Measurements from ENCODE around the gene UBASH3A. TPM values are rescaled to one million over a fixed set of nuclear protein-coding genes. Genes with fewer than 3 reads are reported as not detected.

UBASH3A gene
- total RNA-seq, 1 donor from 2014 or later = not detected

DNA sequence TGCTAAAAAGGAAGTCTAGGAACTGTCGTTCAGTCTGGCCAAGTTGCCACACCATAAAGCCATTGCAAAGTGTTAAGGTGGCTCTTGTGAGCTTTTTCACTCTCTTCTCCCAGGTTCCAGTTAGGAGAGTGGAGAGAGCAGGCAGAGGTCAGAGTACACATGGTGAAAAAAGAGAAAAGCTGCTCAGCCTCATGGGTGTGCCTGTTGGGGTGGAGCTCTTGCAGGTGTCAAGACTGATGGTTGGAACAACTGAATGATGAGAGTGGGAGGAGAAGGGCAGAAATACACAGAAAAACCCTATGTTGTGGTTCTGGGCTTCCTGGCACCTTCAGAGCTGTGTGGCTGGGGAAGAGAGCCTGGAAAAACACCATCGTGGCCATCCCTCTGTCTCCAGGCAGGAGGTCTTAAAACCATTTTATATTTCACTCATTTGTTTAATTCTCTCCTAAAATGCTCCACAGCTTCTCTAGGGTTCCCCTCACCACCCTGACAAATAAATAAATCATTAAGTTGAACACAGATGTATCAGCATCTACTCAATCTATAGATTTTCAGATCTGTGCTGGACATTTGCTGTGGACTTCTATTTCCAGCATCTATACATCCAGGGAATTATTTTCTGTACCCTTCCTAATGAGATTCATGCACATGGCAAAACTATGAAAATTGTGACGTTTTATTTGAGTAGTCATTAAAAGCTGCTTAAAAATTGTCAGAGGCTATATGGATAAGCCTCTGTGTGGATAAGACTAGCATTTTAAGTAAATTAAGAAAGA, 17.5 kb downstream of the UBASH3A start:
- DNase-seq (ENCODE audit: missing footprints) (no peak), ATAC-seq (no peak)
- intact Hi-C loops (cut with DNase I) = no loop called here

DNA sequence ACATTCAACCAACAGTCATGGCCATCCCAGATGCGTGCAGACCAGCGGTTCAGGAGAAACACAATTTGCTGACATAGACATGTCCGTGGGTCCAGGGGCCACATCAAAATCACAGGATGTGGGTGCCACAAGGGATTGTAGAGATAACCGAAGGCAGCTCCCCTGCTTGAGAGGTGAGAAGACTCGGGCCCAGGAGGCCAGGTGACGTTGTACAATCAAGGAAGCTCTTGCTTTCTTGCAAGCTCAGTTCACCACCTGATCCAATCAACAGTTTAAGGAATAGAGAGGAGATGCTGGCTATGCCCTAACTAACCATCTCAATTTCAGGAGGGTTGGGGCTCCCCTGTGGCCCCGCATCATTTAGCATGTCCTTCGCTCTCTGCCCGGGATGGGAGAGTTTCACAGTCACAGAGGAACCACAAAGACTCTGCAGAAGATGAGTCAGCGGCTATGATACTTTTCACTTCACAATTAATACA, 19.5 kb downstream of the UBASH3A start:
- intact Hi-C loops (cut with DNase I) = no loop called here
- no peak for DNase-seq (ENCODE audit: missing footprints)
- ATAC-seq = no peak

DNA sequence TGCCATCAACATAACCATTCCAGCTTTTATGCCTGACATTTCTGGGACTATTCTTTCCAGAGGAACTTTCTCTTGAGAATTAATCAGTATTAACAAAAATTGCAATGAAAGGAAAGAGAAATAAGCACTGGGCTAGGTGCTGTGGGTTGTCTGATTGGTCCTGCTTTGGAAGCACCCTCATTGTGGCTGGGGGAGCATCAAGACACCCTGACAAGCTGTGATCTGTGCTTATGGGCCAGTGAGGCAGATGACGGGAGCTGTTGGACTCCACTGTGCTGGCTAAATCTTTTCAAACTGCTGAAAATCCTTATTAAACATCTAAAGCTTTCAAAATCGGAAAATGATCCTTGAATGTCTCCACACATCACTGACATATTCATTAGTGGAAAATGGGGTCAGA, 20.0 kb downstream of the UBASH3A start:
- no peak for DNase-seq (ENCODE audit: missing footprints)
- no peak for ATAC-seq
- intact Hi-C loops (cut with DNase I) = no loop called here

DNA sequence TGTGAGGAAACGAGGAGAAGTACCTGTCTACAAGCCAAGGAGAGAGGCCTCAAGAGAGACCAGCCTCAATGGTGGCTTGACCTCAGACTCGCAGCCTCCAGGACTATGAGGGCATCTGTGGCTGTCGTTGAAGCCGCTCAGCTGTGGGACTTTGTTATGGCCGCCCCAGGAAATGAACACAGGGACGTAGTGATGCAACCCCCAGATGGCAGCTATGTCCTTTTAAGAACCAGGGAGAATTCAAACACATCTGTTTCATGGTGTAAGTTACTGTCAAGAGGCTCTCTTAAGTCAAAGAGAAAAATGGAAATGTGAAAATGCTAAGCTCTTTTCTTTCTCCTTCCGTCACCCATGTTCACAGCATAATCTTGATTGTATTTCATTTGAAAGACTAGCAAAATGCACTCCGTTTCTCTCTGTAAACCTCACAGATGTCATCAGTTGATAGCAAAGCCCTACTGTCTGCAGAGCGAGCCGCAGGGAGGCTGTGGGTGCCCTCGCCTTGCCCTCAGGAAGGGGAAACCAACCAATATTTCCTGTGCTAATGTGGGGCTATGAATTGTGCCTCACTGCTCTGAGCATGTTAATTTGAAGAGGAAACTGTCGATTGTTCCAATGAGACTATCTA, 21.3 kb downstream of the UBASH3A start:
- no peak for ATAC-seq
- DNase-seq (ENCODE audit: missing footprints) = no peak
- intact Hi-C loops (cut with DNase I) = no loop called here

DNA sequence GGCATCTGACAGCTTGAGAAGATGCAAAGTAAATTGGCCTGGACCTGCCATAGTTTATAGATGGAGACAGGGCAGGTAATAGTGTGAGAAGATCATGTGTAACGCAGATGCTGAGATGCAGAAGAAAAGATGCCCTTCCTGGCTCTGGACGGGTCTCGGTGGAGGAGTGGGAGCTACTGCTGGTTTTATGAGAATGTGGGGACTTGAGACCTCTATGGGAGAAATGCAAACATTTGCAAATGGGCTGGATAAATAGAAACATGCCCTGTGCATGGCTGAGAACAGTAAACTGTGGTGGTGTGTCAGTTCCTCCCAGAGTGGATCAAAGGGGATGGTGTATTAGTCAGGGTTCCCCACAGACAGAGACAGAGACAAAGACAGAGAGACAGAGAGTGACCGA, 21.9 kb downstream of the UBASH3A start:
- intact Hi-C loops (cut with DNase I) = no loop called here
- no peak for DNase-seq (ENCODE audit: missing footprints)
- ATAC-seq = no peak

DNA sequence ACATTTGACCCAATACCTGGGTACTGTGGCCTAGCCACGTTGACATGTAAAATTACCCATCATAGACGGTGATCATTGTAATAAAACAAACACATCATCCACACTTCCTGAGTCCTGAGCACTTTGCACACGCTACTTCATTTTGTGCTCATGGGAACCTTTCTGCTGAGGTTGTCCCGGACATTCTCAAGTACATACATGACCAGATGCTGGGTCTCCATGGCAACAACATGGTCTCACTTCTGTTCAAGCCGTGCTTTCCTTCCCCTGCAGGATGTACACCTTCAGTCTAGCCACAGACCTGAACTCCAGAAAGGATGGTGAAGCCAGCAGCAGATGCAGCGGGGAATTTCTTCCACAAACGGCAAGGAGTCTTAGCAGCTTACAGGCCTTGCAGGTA, 22.7 kb downstream of the UBASH3A start:
- no peak for ATAC-seq
- DNase-seq (ENCODE audit: missing footprints) = no peak
- intact Hi-C loops (cut with DNase I) = no loop called here

DNA sequence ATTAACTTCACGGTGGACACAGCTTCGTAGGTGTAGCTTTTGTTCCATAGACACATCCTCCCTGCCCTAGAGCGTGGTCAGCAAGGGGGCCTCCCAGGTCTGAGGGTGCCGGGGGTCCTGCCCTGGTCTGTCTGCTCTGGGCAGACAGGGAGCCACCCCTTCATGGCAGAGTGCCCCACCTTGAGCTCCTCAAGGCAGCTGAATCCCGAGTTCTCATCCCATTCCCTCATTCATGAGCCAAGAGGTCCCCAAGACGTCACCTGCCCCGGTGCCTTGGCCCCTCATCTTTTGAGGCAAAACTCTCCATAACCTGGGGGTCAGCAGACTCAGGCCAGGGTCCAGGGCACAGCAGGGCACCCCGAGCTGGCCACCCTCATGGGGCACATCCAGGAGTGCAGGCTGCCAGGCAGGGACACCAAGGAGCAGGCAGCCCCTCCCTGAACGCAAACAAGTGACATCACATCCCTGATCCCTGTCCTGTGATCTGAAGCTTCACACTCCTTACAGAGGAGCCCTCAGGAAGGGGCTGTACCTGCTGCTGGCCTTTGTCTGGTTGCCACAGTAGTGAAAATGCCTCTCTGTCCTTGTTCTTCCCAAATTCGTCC, 23.3 kb downstream of the UBASH3A start:
- DNase-seq (ENCODE audit: missing footprints) (no peak), ATAC-seq (no peak)
- intact Hi-C loops (cut with DNase I) = no loop called here

DNA sequence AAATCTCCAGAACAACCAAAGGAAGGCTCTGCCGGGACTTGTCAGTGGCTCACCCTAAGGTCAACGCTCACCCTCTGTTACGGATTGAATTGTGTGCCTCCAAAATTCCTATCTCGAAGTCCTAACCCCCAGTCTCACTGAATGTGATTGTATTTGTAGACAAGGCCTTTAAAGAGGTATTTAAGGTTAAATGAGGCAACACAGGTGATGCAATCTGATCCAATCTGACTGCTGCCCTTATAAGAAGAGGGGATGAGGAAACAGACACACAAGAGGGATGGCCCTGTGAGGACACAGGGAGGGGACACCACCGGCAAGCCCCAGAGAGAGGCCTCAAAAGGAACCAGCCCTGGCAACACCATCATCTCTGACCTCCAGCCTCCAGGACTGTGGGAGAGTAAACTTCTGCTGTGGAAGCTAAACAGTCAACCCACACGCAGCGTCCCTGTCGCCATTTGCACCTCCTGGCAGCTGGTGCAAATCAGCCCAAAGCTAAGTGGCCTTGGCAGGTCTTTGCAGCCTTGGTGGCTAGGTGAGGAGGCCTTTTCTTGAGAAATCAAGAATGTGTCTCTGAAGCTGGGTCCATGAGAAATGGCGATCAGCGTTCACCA, 24.2 kb downstream of the UBASH3A start:
- ATAC-seq = no peak
- intact Hi-C loops (cut with DNase I) = no loop called here
- no peak for DNase-seq (ENCODE audit: missing footprints)

DNA sequence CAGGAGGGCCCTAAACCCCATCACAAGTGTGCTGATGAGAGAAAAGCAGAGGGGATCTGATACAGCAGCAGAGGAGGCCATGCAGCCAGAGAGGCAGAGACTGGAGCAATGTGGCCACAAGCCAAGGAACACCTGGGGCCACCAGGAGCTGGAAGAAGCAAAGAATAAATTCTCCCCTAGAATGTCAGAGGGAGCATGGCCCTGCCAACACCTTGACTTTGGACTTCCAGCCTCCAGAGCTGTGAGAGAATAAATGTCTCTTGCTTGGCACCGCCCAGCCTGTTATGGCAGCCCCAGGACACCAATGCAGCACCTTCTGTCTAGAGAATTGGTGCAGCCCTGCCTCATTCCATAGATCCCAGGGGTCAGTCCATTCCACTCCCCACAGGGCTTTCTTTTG, 25.3 kb downstream of the UBASH3A start:
- DNase-seq (ENCODE audit: missing footprints) (no peak), ATAC-seq (no peak)
- intact Hi-C loops (cut with DNase I) = no loop called here

DNA sequence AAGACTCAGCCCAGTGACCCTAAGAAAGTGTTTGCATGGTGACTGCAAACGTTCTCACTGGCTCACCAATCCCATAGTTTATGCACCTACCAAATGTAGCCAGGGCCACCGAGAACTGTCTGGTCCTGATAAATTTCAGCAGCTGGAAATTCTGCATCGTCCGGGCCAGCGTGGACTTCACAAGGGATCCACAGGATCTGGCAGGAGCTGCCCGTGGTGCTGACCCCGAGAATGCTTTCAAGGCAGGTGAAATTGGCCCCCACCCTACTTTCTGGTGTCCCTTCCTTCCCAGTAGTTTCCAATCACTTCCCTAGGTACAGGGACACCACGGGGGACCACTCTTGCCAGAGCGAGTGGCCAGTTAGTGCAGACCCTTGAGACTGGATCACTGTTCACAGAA, 26.2 kb downstream of the UBASH3A start:
- peak; percentile 56 for DNase-seq (ENCODE audit: missing footprints)
- no peak for ATAC-seq
- intact Hi-C loops (cut with DNase I) = no loop called here

DNA sequence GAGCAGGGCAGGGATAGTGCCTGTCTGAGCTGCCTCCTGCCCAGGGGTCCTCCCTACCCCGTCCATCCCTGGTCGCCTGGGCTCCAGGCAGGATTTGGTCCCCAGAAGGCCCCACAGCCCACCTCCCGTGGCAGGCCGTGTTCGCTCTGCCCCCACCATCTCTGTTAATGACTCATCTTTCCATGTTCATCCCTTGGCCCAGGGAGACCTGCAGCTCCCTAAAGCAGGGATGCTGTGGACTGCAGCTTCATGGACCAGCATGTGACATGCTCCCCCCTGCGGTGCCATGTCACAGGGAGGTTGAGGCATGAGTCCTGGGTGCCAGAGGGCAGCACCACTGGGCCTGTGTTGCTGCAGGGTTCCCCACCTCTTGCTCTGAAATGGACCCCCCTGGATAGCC, 26.8 kb downstream of the UBASH3A start:
- ATAC-seq (no peak), DNase-seq (ENCODE audit: missing footprints) (no peak)
- intact Hi-C loops (cut with DNase I) = no loop called here

DNA sequence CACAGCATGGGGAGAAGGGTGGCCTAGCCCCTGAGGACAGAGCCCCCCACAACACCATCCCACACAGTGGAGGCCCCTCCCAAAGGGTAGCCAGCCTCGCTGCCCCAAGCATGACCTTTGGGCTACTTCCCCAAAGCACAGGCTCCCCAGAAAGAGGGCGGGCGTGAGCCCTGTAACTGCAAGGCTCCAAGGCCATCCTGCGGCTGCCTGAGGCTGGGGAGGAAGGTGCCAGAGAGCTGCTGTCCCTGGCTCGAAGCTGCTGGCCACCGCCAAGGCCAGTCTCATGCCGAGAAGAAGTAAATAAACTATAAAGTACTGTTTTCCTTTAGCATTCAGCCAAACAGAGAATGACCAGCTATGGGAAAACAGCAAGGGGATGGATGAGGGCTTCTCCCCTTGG, 27.5 kb downstream of the UBASH3A start:
- ATAC-seq = no peak
- DNase-seq (ENCODE audit: missing footprints) = no peak
- intact Hi-C loops (cut with DNase I) = no loop called here

DNA sequence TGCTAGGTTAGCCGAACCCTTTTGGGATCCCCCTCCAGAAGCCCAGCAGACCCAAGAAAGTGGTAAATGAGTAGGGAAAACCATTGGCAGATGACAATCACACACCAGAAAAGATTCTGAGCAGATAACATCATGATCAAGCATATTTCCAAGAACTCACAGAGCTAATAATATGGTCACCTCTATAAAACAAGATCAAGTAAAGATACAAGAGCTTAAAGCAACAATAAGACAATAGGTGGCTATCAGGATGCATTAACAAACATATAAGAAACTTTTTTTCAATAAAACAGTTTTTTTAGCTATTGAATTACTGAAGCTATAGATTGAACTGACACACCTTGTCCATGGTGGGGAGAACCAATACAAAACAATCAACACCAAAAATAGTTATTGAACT, 29.0 kb downstream of the UBASH3A start:
- no peak for ATAC-seq
- intact Hi-C loops (cut with DNase I) = no loop called here
- no peak for DNase-seq (ENCODE audit: missing footprints)

DNA sequence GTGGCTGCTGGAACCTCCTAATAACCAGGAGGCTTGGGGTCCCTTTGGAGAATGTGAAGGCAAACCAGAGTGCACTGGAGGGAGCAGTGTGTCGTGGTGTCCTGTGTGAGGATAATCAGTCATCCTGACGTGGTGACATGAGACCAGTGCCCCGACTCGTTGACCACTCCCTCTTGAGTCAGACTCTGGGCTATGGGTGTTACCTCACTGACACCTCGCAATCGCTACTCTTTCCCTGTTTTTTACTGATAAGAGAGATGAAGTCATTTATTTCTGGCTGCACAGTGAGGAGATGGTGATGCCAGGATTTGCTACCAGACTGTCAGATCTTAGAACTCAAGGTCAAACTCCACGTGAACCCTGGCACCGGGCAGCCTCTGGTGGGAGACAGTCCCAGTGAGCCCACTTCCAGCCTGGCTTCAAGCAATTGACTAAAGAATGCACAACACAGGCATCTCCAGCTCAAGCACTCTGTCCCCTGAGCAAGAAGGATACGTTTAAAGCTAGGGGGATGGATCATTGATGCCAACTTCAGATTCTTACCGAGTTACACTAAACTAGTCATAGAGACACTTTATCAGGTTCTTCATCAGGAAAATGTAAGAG, 30.3 kb downstream of the UBASH3A start:
- ATAC-seq (no peak), DNase-seq (ENCODE audit: missing footprints) (no peak)
- intact Hi-C loops (cut with DNase I) = no loop called here

DNA sequence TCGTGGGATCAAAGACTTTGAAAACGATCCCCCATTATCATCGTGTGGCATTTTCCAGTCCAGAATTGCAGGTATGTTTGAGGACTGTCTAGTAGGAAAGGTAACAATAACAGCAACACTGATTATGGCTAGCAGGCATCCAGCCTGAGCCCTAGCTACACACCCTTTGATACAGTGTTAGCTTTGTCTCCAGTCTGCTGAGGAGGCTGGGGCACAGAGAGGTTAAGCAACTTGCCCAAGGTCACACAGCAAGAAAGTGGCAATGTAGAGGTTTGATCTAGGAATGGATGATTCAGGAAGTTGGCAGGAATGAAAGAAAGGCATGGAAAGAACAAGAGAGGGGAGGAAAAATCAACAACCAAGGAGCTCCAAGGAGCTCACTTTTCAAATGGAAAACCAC, 31.2 kb downstream of the UBASH3A start:
- DNase-seq (ENCODE audit: missing footprints) (no peak), ATAC-seq (no peak)
- intact Hi-C loops (cut with DNase I) = no loop called here

DNA sequence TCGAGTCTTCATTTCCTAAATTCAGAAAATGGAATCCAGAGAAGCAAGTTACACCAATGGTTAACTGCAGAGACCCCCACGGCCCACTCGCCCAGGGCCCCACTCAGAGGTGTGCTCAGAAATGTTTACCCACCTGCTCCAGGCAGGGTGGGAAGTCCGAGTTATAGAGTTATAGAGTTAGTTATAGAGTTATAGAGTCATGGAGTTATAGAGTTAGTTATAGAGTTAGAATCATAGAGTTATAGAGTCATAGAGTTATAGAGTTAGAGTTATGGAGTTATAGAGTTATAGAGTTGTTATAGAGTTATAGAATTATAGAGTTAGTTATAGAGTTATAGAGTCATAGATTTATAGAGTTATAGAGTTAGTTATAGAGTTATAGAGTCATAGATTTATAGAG, 31.7 kb downstream of the UBASH3A start:
- DNase-seq (ENCODE audit: missing footprints) (no peak), ATAC-seq (no peak)
- intact Hi-C loops (cut with DNase I) = no loop called here

DNA sequence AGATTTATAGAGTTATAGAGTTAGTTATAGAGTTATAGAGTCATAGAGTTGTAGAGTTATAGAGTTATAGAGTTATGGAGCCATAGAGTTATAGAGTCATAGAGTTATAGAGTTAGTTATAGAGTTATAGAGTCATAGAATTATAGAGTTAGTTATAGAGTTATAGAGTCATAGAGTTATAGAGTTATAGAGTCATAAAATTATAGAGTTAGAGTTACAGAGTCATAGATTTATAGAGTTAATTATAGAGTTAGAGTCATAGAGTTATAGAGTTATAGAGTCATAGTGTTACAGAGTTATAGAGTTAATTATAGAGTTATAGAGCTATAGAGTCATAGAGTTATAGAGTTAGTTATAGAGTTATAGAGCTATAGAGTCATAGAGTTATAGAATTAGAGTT, 32.1 kb downstream of the UBASH3A start:
- DNase-seq (ENCODE audit: missing footprints) (no peak), ATAC-seq (no peak)
- intact Hi-C loops (cut with DNase I) = no loop called here

DNA sequence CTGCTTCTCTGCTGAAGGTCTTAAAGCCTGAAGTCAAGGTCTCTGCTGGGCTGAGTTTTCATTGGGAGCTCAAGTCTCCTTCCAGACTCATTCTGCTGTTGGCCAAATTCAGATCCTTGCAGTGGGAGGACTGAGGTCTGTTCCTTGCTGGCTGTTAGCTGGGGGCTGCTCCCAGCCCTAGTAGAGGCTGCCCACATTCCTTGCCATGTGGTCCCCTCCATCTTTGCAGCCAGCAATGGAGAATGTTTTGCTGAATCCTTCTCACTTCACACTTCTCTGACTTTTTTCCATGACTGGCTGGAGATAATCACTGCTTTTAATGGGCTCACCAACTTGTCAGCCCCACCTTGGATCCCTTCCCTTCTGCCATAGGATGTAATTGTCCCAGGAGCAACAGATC, 33.2 kb downstream of the UBASH3A start:
- intact Hi-C loops (cut with DNase I) = no loop called here

DNA sequence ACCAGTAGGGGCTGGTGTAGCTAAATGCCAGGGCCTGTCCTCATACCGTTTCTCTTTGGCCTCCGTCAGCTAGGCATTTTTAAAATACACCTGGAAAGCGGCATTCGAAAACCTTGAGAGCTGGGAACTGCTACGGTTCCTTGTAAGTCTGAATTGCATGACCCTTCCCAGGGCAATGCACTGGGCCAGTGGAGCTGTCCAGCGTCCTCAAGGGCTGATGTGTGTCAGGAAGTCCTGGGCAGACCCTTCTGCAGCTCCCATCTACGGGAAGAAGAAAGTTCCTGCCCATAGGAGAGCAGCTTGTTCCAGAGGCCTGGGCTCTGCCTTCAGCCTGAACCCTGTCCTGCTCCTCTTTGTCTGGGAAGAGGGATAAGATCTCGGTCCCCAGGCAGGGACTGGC, 34.1 kb downstream of the UBASH3A start:
- intact Hi-C loops (cut with DNase I) = no loop called here
- no peak for DNase-seq (ENCODE audit: missing footprints)

More for the DNA sequence above, 33.2 kb downstream of the UBASH3A start:
- ATAC-seq (no peak), DNase-seq (ENCODE audit: missing footprints) (no peak)

More for the DNA sequence above, 34.1 kb downstream of the UBASH3A start:
- ATAC-seq = no peak
